Mucosa of gallbladder (tissue), 1 donor: Measurements from ENCODE around the gene CCDC179. TPM values are rescaled to one million over a fixed set of nuclear protein-coding genes. Genes with fewer than 3 reads are reported as not detected.

Source experiments
- DNase-seq: peaks from one replicate; pipeline ENCODE4 v3.0.0-alpha.2; 2020; ENCODE audit warnings: low spot score
- total RNA-seq: library from RNA; stranded (reverse); gene quantifications from one replicate; pipeline ENCODE4 v1.2.1, GENCODE V29; 2021
- donor health status: DM: no; HTN: no; CAD: no.

The CCDC179 gene
- total RNA-seq, result not detected

DNA sequence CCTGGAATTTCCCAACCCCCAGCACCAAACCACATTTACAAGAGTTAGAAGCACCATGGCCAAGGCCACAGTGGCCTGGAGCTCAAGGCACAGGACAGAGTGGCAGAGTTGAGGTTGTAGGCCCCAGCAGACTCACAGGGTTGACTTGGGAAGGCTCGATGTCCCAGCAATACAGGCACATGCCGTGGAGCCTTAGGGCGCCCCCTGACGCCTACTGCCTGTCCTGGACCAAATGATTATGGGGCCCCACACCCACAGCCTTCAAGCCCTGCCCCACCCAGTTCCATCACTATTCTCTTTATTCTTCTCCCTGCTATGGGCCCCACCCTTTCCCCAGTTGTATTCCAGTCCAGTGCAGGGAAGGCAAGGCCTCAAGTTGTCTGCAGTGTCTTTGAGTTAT is at the start of gene CCDC179:
CCDC179 (minus strand) TSS at position 234 of the 400 bp plus-strand sequence; CDS start at position 181, 53 bp downstream.
- DNase-seq, result no peak

DNA sequence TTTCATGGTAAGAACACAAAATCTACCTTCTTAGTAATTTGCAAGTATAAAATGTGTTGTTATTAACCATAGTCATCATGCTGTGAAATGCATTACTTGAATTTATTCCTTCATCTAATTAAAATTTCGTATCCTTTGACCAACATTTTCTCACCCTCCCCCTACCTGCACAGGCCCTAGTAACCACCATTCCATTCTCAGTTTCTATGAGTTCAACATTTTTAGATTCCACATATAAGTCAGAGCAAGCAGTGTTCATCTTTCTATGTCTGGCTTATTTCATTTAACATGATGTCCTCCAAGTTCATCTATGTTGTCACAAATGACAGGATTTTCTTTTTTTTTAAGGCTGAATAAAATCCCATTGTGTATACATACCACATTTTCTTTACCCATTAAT is 43.5 kb upstream of the CCDC179 start:
- no peak for DNase-seq

DNA sequence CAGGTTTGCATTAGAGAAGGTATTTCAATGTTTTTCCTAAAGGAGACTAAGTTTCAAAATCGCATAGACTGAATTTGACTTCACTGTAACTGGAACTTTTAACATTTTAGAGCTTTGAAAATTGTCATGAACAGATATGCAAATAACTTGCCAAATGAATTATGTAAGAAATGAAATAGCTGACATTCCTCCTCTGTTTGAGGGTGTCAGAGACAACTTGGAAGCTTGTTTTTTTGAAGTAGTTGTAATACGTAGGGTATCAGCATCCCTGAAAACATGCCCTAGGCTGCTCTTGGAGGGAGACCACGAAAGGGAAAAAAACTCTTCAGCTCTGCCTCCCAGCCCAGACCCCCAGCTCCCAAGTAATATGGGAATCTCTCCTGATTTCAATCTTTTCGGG is 41.3 kb upstream of the CCDC179 start:
- DNase-seq, result no peak

DNA sequence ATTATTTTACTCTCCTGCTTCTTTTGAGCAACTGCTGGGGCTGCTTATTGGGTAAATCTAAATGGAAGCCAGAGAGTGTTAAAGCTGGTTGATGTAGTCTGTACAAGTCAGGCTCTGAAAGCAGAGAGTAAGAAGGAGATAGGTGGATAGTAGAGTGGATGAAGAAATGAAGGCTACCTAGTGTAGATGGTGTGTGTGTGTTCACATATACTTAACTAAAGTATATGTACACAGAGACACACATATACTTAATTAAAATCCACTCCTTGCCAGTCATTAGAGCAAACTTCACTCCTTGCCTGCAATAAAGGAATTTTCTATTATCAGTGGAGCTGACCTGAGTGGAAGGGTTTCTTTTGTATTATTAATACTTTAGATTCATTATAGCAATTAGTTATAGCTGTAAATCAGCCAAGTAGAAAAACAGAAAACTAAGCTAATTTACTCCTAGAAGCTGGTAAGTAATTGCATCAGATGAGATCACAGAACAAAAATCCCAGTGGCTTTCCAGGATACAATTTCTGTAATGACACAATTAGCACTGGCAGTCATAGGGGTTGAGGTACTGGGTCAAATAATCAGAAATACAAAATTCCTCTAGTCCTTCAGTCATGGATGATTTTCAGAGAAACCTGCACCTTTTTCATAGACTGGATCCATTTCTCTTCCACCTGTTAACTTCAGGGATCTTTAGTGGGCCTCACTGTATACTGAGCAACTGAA is 40.7 kb upstream of the CCDC179 start:
- DNase-seq, result no peak

DNA sequence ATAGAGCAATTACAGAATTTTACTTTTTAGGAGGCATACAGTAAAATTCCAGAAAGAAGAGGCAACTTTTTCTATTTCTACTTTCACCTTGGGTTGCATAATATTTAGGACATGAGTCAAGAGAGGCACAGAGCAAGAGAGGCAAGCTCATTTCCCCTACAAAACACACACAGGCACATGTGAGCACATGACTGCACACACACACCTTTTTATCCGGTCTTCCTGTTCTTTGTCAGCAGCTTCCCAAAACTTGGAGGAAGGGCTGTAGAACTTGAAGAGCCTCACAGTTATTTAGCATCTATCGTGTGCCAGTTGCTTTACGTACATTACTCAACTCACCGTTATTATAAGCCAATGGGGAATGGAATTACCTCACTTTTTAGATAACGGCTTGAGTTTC is 37.8 kb upstream of the CCDC179 start:
- no peak for DNase-seq

DNA sequence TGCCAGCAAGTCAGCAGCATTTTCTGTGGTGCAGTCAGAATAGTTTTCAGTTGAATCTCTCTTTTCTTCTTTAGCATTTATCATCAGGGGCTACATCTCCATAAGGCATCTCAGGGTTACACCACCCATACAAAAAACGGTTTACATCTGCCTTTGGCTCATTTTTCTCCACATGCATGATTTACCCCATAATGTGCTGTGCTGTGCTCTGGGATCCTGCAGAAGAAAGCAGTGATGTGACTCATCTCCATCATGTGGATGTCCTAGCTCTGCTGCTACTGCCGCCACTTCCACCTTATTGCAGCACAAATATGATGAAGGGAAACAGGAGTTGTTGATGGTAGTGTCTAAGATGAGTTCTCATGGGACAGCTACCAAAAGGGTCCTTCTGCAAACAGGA is 30.0 kb upstream of the CCDC179 start:
- DNase-seq, result no peak

DNA sequence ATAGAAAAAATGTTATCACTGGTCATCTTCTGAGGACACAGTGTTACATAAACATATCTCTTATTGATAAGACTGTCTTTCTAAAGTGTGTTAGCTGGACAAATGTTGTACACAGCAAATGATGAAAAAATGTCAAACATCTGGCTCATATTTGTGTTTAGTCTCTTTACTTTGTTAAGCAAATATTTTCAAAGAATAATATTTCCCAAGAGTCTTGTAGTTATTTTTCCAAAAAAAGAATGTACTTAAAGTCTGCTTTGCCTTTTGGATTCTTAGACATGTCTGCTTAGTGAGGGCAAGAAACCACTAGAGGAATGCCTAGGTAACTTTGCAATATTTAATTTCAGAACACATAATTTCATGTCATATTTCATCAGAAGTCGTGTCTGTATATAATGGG is 23.9 kb upstream of the CCDC179 start:
- DNase-seq, result no peak

DNA sequence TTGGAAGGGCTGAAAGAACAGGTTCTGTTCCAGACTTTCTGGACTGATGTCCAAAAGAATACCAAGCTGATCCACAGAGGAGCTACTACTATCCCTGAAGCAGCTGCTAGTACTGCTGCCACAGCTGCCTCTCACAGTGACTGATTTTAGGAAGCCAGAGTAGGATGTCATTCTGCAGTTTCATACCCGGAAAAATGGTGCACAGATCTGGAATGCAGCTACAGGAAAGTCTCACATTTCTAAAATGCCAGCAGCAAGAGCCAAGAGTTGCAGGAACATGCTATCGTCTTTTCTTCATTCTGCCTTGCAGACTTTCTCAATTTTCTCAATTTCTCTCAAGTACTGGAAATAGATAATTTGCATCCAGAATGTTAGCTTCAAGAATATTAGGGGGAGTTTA is 19.4 kb upstream of the CCDC179 start:
- no peak for DNase-seq

DNA sequence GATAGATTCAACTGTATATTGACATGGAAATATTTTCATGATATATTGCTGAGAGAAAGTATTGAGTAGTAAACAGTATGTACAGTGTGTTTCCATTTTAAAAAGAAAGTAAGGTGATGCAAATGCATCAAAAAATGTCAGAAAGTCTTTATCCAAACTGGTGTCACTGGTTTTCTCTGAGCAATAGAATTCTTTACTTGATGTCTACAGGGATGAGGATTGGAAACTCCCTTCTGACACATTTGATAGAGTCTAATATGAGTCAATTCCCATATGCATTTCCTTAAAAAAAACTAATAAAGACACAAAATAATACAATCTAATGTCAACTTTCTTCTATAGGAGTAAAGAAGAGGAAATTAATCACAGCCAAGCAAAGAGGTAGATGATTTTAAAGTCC is 18.3 kb upstream of the CCDC179 start:
- DNase-seq, result no peak

DNA sequence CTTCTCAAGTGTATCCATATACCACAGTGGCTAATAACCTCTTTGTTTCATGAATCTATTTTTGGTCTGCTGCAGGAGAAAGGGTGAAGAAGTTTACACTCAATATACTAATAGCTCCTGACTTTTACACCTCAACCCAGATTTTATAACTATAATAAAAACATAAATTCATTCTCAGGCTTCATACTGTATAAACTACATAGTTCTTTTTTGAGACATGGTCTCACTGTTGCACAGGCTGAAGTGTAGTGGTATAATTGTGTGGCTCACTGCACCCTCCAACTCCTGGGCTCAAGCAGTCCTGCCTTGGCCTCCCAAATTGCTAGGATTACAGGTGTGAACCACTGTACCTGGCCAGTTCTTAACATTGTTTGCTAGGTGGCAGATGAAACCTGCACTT is 17.8 kb upstream of the CCDC179 start:
- DNase-seq, result no peak

DNA sequence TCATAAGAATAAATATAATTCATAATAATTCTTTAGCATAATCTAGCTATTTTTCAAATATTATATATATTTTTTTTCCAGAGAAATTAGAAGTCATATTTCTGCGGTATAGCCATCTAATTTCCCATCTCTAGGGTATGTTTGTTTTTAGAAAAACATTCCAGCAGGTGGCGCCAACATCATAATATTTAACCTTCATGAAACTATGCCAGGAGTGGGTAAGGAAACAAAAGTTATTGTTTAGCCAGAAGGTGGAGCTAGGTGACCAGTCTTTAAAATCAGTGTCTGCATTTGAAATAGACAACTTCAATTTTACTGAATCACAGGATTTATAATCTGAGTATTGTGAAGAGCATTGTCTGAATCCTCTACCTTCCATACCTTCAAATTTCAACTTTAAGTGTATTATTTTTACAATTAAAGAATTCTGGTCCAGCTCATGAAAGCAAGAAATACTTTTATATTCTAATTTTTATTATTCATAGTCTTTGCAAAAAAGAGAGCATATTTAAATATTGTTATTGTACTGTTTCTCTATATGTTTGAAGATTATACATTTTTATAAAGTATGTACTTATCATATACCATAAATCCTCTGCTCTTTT is 15.7 kb upstream of the CCDC179 start:
- DNase-seq, result peak; percentile 82

DNA sequence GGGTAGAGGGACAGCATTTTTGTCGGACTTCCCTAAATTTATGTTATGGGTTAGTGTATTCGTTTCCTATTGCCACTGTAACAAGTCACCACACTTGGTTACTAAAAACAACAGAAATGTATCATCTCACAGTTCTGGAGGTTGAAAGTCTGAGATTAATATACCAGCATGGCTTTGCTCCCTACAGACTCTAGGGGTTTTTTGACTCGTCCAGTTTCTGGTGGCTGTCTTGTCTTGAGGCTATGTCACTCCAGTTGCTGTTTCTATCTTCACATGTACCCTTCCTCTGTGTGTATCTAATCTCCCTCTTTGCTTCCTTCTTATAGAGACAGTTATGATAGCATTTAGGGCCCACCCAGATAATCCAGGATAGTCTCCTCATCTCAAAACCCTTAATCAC is 9.1 kb upstream of the CCDC179 start:
- DNase-seq, result no peak

DNA sequence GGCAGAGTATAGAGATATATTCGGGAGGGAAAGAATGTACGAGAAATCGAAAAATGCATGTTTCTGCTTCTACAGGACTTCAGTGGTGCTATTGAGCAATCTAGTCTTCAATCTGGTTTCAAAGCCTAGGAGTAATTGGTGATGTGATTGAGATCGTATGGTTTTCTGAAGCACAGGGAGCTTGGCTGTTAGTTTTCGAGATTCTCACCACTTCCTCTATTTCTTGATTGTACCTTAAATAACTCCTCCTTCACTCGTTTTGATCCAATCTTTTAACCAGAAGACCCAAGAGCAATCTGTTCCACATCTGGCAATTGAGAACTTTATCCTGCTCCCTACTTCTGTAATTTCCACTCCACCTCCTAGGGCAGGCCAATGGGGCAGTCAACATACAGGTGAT is 518 bp downstream of the CCDC179 start:
- no peak for DNase-seq

DNA sequence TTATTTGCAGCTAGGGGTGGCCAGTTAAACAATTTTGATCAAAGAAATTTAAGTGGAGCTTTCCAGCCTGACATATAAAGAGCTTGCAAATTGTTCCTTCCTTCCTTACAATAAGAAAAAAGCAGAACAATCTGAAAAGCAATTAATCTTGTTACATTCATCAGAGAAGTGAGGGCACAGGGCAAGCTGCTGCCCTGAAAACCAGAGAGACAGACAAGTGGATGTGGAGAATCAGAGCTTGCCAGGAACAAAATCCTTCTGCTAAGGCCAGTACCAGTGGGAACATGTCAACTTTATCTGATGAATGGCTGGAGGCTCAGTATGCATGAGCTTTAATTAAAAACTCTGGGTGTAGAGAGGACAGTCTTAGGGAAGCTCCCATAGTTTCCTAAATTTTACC is 8.8 kb downstream of the CCDC179 start:
- DNase-seq, result no peak

DNA sequence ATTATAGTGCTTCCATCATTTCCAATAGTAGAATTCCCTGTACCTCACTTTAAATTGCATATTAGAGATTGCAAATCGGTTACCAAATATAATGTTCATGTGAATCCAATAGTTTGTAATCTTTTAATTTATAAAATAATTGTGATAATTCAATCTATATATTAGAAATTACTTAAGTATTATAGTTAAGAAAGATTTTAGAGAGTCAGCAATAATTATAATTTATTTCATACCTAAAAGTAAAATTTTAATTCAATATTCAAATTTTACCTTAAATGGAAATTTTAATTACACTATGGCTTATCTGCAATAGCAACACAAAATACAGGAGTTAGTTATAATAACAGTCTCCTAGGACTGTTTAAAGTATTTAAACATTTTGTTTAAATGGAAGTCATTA is 13.5 kb downstream of the CCDC179 start:
- DNase-seq, result no peak

DNA sequence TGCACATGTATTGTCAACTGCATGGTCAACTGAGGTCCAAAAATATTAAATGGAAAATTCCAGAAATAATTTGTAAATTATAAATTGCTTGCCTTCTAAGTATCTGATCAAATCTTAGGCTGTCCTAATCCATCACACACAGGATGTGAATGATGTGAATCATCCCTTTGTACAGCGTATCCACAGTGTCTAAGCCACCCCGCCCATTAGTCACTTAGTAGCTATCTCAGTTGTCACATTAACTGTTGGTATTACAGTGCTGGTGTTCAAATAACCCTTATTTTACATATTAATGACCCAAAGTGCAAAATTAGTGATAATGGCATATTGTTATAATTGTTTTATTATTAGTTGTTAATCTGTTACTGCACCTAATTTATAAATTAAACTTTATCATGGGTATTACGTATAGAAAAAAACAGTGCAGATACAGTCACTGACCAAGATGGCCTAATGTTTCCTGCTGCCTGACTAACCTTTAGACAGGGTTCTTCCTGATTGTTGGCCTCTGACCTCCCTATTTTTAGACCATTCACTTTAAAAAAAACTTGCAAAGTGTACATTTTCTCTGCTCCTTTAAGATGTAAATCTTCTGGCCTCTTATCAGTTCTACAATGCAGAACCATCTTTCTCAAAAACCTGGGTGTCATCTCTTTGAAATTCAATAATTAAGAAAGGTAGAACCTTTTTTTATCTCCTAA is 27.8 kb downstream of the CCDC179 start:
- DNase-seq, result no peak

DNA sequence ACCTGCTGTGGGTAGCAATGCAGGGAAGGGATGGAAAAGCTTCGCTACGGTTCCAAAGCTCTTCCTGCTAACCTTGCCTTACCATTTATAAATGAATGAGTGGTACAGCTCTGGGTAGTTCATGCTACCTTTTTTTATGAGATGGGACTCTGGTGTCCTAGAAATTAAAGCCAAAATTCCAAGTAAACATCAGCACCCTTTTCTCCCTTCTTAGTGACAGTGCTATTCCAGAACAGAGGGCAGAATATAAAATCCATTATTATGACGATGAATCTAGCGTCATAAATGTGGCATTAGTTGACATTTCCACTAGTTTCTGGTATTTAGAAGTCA is 30.2 kb downstream of the CCDC179 start:
- no peak for DNase-seq

DNA sequence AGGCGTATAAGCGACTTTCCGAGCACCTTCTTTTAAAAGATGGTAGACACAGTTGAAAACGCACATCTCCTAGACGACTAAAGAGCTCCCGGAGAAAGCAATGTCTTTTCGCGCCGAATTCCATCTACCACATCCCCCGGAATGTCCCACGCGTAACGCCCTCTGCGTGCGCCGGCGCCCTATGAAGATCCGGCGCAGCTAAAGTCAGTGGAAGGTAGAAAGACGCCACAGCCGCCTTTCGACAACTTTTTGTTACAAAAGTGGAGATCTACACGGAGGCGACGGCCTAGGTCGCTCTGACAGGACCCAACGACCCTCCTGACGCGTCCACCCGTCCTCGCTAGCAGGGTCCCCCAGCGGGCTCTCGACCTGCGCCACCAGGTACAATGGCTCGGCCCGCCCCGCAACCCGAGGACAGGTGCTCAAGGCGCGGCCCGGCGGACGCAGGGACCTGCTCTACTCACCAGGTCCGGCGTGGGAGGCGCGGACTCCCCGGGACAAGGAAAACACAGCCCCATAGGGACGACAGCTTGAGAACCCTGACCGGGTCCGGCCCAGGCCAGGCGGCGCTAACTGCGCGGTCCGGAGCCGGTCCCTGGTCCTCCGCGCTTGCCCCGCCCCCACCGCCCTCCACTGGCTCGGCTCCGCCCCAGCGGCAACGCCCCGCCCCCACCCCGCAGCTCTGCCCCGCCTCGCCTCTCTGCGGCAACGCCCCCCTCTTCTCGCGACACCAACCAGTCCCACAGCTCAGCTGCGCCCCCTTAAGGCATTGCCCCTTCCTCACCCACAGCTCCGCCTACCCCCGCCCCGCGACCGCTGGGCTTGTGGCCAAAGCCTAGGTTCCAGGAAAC is 30.8 kb downstream of the CCDC179 start, which contains the start of gene SVIP:
SVIP (minus strand) TSS at position 571 of the 851 bp plus-strand sequence; CDS start at position 518, 53 bp downstream.
- DNase-seq, result peak; percentile 95

DNA sequence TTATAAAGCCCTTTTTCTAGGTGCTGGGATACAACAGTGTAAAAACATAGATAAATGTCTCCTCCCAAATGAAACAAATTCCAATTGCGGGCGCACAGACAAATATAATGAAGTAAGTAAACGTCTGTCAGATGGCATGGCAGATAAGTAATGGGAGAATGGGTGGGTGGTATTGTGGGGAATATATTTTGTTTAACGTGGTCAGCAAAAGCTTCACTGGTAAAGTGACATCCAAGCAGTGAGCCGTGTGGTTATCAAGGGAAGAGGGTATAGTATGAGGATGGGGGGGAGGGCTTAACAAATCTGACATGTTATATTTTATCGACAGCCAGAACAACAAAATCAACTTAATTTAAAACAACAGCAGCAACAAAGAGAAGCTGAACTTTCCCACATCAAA is 31.9 kb downstream of the CCDC179 start:
- no peak for DNase-seq

DNA sequence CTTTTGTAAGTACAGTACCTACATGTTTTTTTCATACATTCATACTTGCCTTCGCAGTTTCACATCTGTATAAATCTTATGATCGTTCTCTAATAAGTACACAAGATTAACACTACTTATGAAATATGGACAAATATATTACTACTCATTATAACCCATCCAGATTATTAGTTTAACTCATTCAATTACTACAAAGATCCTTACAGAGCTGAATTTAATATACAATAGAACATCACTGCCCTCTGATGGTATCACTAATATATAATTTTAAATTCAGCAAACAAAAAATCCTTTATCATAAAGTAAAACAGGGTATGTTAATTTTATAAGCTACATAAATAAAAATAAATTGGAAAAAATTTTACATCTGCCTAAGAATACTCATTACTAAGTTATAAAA is 38.1 kb downstream of the CCDC179 start:
- DNase-seq, result no peak

DNA sequence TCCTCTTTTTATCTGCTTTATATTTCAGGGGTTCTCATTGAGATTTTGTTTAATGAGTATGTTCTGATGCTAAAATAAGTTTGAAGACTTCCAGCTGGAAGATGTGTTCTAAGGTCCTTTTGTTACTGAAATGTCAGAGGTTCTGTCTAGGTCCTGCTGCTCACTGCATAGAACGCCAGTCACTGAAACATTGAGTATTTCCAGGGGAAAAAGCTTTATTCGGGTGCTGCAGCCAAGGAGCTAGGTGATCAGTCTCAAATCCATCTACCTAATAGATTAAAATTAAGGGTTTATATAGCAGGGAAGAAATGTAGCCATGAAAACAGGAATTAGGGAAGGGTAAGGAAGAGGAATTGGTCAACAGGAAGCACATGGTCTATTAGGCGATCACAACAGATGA is 50.4 kb downstream of the CCDC179 start:
- no peak for DNase-seq

DNA sequence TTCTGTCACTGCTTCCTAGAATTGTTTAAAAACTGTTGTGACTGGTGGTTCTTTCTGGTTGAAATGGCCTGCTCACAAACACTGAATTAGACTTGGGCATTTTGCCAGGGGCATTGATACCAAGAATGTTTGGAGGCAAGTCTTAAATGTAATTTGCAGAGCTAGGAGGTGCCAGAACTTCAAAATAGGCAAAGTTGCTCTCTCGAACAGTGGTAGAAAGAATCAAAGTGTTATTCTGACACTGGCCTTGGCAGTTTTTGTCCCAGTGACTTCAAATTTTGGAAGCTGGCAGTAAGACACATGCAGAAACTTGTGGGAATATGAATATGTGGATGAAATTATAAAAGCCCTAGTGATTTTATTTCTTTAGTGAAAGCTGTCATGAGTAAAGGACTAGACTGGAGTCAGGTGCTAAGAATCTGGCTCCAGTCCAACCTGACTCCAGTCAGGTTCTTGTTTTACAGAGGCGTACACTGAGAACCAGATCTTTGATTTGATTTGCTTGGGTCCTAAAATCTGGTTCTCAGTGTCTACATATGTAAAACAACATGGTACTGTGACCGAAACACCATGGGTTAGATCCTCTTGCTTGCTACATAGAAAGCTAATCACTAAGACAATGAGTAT is 51.6 kb downstream of the CCDC179 start:
- no peak for DNase-seq
